ENCODE measurements around the gene SRXN1.
A peak's percentile ranks its signal among the peaks of the same experiment; 100 is the strongest.
"Not testable (repeated sequence)": the region's sequence is repeated elsewhere in the genome, so short reads cannot be mapped to it uniquely, and the experiment has no call there.

SRXN1 gene

DNA sequence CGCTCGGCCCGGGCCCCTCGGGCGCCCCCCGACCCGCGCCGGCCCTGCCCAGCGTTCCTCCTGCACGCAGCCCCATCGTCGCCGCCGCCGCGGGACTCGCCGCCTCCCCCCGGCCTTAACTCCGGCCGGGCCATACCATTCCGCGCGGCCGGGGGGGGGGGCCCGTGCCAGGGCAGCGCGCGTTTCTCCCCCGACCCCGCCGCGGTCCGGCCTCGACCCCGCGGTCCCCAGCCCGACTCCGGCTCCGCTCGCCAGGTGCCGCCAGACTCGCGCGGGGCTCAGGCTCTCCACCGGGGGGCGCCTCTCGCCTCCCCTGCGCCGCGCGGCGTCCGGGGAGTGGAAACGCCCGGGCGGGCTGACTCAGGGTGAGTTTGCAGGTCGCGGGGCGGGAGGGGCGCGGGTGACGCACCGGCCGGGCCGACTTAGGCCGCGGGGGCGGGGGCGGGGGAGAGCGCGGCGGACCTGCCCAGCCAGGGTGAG is at the start of gene SRXN1:
SRXN1 (minus strand) TSS at position 91 of the 480 bp plus-strand sequence; CDS start at position 76, 15 bp downstream.
- peak; percentile 82 to 84 for DNase-seq

GRCh38 chr20:701401-702129 is 48.6 kb upstream of the SRXN1 start:
- no peak for DNase-seq

- DNase-seq = no peak
Measured at GRCh38 chr20:699811-700338, 46.9 kb upstream of the SRXN1 start.

DNA sequence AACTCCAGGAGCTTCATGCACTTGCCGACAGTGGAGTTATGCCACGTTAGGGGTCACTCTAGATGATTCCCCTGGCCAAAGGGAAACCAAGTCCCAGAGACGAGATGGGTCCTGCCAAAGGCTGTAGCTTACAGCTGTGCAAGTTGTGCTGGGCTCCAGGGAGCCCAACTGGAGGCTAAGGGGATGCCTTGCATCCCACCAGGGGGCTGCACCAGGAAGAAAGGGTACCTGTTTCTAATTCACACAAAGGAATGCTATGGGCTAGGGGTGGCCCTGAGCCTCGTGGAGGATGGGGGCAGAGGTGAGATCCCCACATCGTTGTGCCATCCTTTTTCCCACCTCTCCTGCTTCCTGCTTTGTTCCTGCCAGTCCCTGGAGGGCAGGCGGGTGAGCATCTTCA is 46.3 kb upstream of the SRXN1 start:
- no peak for DNase-seq

DNA sequence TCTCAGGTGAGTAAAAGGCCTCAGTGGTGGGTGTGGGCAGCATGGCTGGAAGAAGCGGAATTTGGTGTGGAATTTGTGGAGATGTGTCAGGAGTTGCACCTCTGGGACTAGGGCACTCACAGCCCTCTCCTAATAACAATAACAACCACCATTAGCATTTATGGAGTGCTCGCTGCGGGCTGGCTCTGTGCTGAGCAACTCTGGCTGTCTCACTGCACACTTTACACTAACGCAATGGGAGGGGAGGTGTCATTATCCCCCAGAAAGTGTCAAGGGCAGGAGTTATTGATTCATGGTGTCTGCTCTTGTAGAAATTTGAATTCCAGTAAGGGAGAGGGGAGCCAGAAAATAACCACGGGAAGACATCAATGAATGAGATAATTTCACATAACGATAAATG is 45.3 kb upstream of the SRXN1 start:
- no peak for DNase-seq

DNA sequence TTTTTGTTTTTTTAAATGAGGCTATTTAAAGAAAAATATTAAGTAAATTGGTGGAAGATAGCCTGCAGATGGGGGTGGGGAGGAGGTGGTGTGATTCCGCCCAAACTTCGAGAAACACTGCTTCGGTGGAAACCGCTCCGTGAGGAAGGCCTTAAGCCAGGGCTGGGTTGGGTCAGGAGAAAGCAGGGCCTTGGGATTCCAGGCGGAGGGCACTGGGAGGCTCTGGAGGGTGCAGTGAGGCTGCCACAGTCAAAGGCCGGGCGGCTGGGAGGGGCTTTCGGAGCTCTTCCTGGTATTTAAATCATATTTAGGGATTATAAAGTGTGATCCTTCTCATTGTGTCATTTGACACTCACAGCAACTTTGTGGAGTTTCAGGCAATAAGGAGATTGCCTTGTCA is 44.8 kb upstream of the SRXN1 start:
- DNase-seq = no peak

DNA sequence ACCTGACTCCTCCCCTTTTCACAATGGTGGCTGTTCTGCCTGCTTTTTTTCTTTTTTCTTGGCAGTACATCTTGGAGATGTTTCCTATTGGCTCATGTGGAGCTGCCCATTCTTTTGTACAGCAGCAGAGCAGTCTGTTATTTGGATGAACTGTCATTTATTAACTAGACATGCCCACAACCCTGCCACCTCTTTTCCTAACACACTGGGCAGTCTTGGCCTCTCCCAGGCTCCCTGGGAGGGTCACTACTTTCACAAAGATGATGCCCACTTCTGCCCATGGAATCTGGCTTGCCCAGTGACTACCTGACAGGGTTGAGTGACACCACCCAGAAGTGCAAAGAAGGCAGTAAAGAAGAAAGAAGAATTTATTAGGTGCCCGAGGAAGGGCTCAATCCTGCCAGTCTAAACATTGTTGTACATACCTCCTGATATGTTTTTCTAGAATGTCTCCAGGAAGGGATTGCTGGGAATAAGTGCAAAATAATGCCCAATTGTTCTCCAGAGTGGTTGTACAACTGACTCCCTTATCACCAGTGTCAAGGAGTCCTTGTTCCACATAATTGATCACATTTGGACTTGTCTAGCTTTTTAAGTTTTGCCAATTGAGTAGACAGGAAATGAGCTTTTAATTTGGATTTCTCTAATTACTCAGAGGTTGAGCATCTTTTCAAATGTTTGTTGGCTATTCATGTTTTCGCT is 42.3 kb upstream of the SRXN1 start:
- no peak for DNase-seq

GRCh38 chr20:694496-694895 is 41.5 kb upstream of the SRXN1 start:
- no peak for DNase-seq

- DNase-seq = not testable (repeated sequence)
Measured at GRCh38 chr20:693786-694185, 40.8 kb upstream of the SRXN1 start.

DNA sequence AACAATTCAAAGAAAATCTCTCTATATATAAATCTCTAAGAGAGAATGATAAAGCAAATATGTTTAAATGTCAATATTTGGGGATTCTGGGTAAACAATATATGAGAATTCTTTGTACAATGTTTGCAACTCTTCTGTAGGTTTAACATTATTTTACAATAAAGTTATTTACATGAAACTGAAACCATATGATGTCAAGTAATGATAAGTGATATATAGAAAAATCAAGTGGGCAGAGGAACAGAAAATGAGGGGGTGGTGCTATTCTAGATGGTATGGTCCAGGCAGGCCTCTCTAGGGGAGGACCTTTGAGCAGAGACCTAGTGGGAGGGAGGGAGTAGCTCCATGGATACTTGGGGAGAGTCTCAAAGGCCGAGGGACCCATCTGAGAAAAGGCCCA is 39.0 kb upstream of the SRXN1 start:
- DNase-seq = no peak

DNA sequence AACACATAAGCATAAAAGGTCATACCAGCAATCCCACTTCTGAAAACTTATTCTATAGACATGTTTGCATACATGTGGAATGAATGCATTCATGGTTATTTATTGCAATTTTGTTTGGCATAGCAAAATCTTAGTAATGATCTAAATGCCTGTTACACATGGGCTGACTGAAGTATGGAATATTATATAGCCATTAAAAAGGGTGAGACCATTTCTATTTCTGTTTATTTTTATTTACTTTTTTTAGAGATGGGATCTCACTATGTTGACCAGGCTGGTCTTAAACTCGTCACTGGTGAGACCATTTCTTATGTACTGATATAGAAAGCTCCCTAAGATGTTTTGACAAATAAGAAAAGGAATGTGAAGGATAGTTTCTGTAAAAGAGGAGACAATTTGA is 36.9 kb upstream of the SRXN1 start:
- no peak for DNase-seq

DNA sequence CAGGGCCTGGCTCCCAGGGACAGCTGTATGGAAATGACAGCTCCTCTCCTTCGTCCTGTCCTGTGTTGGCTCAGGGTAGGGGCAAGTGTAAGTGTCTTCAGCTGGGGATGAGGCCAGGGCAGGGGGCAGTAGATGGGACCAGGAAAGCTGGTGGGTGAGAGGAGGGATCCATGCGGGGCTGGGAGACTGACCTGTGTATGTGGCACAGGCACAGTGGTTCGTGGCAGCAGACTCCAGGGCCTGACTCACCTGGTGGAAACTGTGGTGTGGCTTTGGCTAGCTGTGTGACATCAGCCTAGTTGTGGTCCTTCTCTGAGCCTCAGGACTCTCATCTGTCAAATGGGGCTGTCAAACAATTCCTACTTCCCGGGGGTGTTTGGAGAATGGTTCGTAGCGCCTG is 36.3 kb upstream of the SRXN1 start:
- DNase-seq = no peak

- DNase-seq = no peak
Measured at GRCh38 chr20:688809-689212, 35.8 kb upstream of the SRXN1 start.

DNA sequence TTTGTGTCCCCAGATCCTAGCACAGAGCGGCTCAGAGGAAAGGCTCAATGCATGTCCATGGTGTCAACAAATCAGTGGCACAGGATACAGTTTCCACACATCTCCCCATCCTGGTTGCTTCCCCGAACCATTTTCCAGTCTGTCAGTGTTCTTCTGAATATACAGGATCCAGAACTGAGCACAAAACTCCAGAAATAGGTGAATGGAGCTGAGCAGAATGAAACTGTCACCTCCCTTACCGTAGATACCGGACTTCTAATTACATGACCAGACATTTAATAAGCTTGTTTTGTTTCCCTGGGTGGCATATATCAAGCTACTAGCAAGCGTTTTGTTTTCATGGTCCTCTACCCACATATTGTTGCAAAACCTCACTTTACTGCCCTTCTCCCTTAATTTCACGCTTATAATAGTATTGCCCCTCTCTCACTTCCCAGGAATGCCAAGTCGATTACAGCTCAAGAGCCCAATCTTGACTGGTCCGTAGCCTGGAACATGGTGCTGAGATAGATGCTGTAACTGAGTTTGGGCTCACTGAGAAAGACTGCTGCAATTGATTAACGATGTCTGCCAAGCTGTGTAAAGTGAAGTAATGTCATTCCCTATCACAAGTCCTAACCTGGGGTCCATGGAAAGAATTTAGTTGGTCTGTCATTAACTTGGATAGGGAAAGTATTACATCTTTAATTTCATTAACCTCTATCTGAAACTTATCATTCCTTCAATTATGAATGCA is 34.6 kb upstream of the SRXN1 start:
- no peak for DNase-seq

- no peak for DNase-seq
Measured at GRCh38 chr20:684676-685319, 31.8 kb upstream of the SRXN1 start.

DNA sequence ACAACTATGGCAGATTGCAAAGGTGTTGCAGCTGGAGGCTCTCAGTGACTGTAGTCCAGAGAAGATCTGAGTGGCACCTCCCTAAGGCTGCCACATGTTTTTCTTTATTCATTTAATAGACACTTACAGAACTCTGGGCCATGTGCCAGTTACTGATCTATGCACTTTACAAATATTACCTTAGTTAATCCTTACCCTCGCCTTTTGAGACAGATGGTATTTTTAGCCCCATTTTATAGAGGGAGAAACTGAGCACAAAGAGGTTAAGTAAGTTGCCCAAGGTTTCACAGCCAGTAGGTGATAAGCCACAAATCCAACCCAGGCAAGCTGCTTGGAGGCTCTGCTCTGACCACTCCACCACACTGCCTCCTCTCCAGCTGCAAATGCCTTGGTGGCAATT is 29.1 kb upstream of the SRXN1 start:
- no peak for DNase-seq

GRCh38 chr20:680638-681187 is 27.7 kb upstream of the SRXN1 start:
- DNase-seq = no peak

DNA sequence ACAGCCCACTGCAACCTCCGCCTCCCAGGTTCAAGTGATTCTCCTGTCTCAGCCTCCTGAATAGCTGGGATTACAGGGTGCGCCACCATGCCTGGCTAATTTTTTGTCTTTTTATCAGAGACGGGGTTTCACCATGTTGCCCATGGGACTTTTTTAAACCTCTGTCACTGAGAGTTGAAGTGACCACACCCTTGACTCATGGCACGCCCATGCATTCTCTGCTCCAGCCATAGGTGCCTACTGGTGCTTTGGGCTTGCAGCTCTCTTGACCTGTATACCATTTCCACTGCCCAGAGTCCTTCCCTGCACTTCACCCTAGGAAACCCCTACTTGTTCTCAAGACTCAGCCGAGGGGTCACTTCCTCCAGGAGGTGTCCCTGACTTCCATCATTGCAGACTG is 25.0 kb upstream of the SRXN1 start:
- DNase-seq = no peak

DNA sequence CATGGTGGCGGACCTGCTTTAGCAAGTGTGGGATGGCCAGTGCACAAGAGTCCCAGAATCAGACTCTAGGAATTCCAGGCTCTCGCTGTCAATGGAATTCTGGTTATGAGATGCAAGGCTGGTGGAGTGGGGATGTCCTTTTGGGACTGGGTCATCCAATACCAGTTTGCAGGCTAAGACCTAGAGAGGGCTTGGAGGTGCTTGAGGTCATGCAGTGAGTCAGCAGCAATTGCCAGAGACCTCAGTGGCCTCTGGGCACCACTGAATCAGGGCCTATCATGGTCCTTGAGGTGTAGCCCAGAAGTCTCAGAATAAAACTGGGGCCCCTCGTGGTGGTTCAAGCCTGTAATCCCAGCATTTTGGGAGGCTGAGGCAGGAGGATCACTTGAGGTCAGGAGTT is 24.0 kb upstream of the SRXN1 start:
- DNase-seq = no peak

- no peak for DNase-seq
Measured at GRCh38 chr20:676315-676937, 23.4 kb upstream of the SRXN1 start.

GRCh38 chr20:675453-676314 is 22.7 kb upstream of the SRXN1 start, which contains the start of gene SCRT2:
Gene SCRT2, minus strand, starts transcription at chr20:675802. Its CDS starts 201 bp downstream, at chr20:675601.
- DNase-seq = peak; percentile 52 to 56
